ENCODE data around the gene ATP6V0D1.

ATP6V0D1 gene

DNA sequence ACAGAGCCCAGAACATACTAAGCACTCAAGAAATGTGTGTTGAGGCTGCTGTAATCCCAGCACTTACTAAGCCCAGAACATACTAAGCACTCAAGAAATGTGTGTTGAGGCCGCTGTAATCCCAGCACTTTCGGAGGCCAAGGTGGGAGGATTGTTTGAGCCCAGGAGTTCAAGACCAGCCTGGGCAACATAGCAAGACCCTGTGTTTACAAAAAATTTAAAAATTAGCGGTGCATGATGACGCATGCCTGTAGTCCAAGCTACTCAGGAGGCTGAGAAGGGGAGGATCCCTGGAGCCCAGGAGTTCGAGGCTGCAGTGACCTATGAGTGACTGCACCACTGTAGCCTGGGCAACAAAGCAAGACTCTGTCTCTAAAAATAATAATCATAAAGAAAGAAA lies 57.9 kb downstream of the ATP6V0D1 start:
- TF ChIP-seq ZBTB7A (IDR thresholded peaks at IDR 0.05; ENCODE audit: low read depth) (no peak), TCF12 (IDR thresholded peaks at IDR 0.05; ENCODE audit: low read depth) (no peak), FOXM1 (IDR thresholded peaks at IDR 0.05; ENCODE audit: borderline replicate concordance, low read depth) (no peak), NFIC (IDR thresholded peaks at IDR 0.05) (no peak)

DNA sequence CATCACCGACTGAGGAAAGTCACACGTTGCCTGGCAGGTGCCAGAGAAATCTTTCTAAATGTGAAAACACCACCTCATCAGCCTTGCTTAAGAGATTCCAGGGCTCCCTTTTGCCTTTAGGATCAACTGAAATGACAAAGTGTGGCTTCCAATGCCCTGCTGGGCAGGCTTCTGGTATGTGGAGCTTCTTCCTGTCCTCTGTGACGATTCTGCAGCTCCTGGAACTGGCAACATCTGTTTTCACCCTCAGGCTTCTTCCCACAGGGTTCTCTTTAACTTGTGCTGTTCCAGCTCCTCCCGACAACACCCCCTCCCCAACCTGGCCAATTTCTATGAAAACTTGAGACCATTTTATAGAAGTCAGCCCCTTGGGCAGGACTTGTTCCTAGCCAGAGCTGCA lies 59.9 kb downstream of the ATP6V0D1 start:
- TF ChIP-seq, protein P1, sequence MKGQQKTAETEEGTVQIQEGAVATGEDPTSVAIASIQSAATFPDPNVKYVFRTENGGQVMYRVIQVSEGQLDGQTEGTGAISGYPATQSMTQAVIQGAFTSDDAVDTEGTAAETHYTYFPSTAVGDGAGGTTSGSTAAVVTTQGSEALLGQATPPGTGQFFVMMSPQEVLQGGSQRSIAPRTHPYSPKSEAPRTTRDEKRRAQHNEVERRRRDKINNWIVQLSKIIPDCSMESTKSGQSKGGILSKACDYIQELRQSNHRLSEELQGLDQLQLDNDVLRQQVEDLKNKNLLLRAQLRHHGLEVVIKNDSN (IDR thresholded peaks at IDR 0.05), result no peak
- TF ChIP-seq, protein P2, sequence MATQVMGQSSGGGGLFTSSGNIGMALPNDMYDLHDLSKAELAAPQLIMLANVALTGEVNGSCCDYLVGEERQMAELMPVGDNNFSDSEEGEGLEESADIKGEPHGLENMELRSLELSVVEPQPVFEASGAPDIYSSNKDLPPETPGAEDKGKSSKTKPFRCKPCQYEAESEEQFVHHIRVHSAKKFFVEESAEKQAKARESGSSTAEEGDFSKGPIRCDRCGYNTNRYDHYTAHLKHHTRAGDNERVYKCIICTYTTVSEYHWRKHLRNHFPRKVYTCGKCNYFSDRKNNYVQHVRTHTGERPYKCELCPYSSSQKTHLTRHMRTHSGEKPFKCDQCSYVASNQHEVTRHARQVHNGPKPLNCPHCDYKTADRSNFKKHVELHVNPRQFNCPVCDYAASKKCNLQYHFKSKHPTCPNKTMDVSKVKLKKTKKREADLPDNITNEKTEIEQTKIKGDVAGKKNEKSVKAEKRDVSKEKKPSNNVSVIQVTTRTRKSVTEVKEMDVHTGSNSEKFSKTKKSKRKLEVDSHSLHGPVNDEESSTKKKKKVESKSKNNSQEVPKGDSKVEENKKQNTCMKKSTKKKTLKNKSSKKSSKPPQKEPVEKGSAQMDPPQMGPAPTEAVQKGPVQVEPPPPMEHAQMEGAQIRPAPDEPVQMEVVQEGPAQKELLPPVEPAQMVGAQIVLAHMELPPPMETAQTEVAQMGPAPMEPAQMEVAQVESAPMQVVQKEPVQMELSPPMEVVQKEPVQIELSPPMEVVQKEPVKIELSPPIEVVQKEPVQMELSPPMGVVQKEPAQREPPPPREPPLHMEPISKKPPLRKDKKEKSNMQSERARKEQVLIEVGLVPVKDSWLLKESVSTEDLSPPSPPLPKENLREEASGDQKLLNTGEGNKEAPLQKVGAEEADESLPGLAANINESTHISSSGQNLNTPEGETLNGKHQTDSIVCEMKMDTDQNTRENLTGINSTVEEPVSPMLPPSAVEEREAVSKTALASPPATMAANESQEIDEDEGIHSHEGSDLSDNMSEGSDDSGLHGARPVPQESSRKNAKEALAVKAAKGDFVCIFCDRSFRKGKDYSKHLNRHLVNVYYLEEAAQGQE (IDR thresholded peaks at IDR 0.05; ENCODE audit: low read depth), result no peak
- TF ChIP-seq CREB1 (IDR thresholded peaks at IDR 0.05; ENCODE audit: low read depth) (no peak), EP300 (IDR thresholded peaks at IDR 0.05; ENCODE audit: borderline replicate concordance) (no peak), CEBPB (IDR thresholded peaks at IDR 0.05) (no peak)

DNA sequence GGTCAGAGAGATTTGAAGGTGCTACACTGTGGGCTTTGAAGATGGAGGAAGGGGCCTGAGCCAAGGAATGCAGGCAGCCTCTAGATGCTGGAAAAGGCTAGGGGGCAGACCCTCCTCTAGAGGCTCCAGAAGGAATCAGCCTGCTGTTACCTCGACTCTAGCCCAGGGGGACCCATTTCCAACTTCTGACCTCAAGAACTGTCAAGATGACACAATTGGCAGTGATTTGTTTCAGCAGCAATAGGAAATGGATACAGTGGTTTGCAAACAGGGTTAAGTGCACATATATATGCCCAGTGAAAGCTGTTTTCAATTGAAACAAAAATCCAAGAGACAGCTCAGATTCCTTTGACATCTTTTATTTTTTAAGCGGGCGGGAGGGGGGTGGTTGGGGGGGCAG lies 61.0 kb downstream of the ATP6V0D1 start:
- TF ChIP-seq TEAD4 (IDR thresholded peaks at IDR 0.05), result no peak
- TF ChIP-seq, protein P2 (IDR thresholded peaks at IDR 0.05; ENCODE audit: low read depth), result no peak
- no peak for TF ChIP-seq TAF1 (IDR thresholded peaks at IDR 0.05; ENCODE audit: low read depth)
- no peak for TF ChIP-seq FOXM1 (IDR thresholded peaks at IDR 0.05; ENCODE audit: borderline replicate concordance, low read depth)
- TF ChIP-seq, protein P3, sequence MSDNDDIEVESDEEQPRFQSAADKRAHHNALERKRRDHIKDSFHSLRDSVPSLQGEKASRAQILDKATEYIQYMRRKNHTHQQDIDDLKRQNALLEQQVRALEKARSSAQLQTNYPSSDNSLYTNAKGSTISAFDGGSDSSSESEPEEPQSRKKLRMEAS (IDR thresholded peaks at IDR 0.05), result no peak
- no peak for TF ChIP-seq CEBPB (IDR thresholded peaks at IDR 0.05)
- TF ChIP-seq, protein P1 (IDR thresholded peaks at IDR 0.05), result no peak
- TF ChIP-seq YY1 (IDR thresholded peaks at IDR 0.05; ENCODE audit: low read depth), result no peak
- no peak for TF ChIP-seq CREB1 (IDR thresholded peaks at IDR 0.05; ENCODE audit: low read depth)

DNA sequence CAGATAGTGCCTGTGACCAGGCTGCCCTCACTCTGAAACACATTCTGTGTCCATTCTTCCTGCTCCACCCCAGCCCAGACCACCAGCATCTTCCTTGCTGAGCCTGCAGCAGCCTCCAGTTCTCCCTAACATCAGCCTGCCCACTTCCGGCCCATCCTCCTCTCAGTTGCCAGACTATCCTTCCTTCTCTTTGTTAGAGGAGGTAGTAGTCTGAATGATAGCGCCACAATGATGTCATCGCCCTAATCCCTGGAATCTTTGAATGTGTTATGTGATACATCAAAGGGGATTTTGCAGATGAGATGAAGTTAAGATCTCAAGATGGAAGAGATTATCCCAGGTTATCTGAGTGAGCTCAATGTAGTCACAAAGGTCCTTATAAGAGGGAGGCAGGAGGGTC lies 61.5 kb downstream of the ATP6V0D1 start:
- TF ChIP-seq NFIC (IDR thresholded peaks at IDR 0.05) (no peak), ZBTB7A (IDR thresholded peaks at IDR 0.05; ENCODE audit: low read depth) (no peak), EP300 (IDR thresholded peaks at IDR 0.05; ENCODE audit: borderline replicate concordance) (no peak), RAD21 (IDR thresholded peaks at IDR 0.05; ENCODE audit: low read depth) (no peak), CEBPB (IDR thresholded peaks at IDR 0.05) (no peak), FOXM1 (IDR thresholded peaks at IDR 0.05; ENCODE audit: borderline replicate concordance, low read depth) (no peak), TEAD4 (IDR thresholded peaks at IDR 0.05) (no peak), TAF1 (IDR thresholded peaks at IDR 0.05; ENCODE audit: low read depth) (no peak), YY1 (IDR thresholded peaks at IDR 0.05; ENCODE audit: low read depth) (no peak)
- TF ChIP-seq, protein P3 (IDR thresholded peaks at IDR 0.05), result no peak
- TF ChIP-seq, protein P1 (IDR thresholded peaks at IDR 0.05), result no peak

DNA sequence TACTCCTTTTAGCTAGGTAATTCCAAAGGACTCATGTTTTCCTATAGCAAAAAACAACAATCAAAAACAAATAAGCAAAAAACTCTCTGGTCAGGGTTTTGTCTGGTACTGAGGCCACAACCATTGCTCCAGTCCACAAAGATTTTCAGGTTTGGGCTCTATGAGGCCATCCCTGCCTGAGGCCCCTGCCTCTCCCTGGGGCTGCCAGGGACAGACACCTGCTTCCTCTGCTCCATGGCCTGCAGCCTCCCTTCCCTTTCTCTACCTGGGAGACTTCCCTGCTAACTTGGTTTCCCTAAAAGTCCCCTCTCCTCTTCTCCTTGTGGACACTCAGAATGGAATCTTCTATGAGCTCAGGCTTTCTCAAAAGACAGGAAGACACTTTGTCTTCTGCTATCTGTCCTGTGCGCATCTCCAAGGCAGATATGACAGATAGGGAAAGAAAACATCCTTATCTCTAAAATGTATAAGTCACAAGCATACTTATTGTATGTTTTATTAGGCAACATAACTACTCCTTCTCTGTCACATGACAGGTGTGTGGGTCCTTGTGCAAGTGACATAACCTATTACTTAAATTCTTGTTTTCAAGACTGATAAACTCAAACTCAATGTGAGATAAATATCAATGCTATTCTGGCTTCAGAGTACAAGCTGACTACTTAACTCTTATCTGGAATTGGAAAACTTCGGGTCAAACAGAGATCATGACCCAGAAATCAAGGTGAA lies 63.5 kb downstream of the ATP6V0D1 start:
- TF ChIP-seq FOXM1 (IDR thresholded peaks at IDR 0.05; ENCODE audit: borderline replicate concordance, low read depth) (no peak), TAF1 (IDR thresholded peaks at IDR 0.05; ENCODE audit: low read depth) (no peak), TEAD4 (IDR thresholded peaks at IDR 0.05) (no peak), CEBPB (IDR thresholded peaks at IDR 0.05) (no peak), EP300 (IDR thresholded peaks at IDR 0.05; ENCODE audit: borderline replicate concordance) (no peak), RAD21 (IDR thresholded peaks at IDR 0.05; ENCODE audit: low read depth) (no peak), NFIC (IDR thresholded peaks at IDR 0.05) (no peak)
- TF ChIP-seq, protein P2 (IDR thresholded peaks at IDR 0.05; ENCODE audit: low read depth), result no peak
- TF ChIP-seq, protein P1 (IDR thresholded peaks at IDR 0.05), result no peak
